Esophagus squamous epithelium (tissue), 4 donors: ENCODE results near the gene PPFIA2.

Experiments used
- POLR2A ChIP-seq, 4 donors: fragments of 450-650 bp; IDR thresholded peaks; one replicate each; pipeline ENCODE4 v1.6.1; 2017; ENCODE audit warnings: antibody characterized with exemption in 4 of 4, mild to moderate bottlenecking in 4 of 4, moderate library complexity in 3 of 4
- TF ChIP-seq, protein P1 (sequence below), 6 experiments: fragments of 450-650 bp in 4 of 6; fragments of 200-600 bp in 2 of 6; sonication (generic) in 2 of 6; IDR thresholded peaks; one replicate each; pipeline ENCODE4 v1.5.1; 2016 to 2019; ENCODE audit warnings: antibody characterized with exemption in 6 of 6, mild to moderate bottlenecking in 4 of 6, moderate library complexity in 4 of 6

DNA sequence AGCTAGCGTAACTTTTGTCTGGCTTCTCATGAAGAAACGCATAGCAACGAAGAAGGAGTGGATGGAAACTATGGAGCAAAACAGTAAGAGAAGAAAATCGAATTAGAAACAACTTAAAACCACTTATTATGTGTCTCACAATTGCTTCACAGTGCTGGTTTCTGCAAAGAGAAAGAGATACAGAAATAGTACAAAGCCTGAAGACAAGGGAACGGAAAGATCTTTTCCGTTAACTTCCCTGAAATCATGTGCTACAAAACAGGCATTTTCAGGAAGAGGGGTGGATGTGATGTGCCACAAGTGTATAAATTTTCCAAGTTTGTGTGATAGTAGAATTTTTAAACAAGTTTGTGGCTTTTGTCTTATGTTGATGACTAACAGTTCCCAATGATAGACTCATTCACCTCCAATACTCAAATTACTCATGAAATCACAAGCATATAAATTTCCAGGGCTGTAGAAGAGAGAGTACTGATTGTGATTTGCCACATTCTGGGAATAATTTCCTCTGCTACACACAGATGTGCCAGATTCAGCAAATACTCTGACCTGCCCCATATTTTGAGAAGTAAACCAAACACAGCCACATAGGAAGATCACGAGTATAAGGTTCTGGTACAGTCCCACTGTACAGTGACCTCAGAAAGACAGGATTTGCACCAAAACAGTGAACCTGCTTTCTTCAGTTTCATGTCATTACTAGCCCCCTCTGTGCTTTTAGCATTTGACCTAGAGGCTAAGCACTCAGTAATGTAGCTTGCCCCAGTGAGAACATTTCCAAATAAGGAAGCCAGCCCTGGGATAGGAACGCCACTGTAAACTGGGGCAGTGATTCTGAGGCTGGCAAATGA is 41.4 kb upstream of the PPFIA2 start:
- TF ChIP-seq, protein P1, sequence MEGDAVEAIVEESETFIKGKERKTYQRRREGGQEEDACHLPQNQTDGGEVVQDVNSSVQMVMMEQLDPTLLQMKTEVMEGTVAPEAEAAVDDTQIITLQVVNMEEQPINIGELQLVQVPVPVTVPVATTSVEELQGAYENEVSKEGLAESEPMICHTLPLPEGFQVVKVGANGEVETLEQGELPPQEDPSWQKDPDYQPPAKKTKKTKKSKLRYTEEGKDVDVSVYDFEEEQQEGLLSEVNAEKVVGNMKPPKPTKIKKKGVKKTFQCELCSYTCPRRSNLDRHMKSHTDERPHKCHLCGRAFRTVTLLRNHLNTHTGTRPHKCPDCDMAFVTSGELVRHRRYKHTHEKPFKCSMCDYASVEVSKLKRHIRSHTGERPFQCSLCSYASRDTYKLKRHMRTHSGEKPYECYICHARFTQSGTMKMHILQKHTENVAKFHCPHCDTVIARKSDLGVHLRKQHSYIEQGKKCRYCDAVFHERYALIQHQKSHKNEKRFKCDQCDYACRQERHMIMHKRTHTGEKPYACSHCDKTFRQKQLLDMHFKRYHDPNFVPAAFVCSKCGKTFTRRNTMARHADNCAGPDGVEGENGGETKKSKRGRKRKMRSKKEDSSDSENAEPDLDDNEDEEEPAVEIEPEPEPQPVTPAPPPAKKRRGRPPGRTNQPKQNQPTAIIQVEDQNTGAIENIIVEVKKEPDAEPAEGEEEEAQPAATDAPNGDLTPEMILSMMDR (IDR thresholded peaks at IDR 0.05) = no peak
- no peak for TF ChIP-seq POLR2A (IDR thresholded peaks at IDR 0.05)
